Gastroesophageal sphincter (tissue), 3 donors: ENCODE results near the gene TOP1.
A peak's percentile ranks its signal among the peaks of the same experiment; 100 is the strongest.

Experiments
- CTCF ChIP-seq, 4 experiments: fragments of 200-600 bp in 2 of 4; fragments of 450-650 bp in 2 of 4; sonication (generic) in 1 of 4; IDR thresholded peaks; one replicate each; pipeline ENCODE4 v1.5.1; 2017 to 2019; ENCODE audit warnings: antibody characterized with exemption in 4 of 4, mild to moderate bottlenecking in 2 of 4, moderate library complexity in 2 of 4
- POLR2A ChIP-seq, 2 donors: fragments of 450-650 bp; IDR thresholded peaks; one replicate each; pipeline ENCODE4 v1.6.1; 2017; ENCODE audit warnings: antibody characterized with exemption in 2 of 2, mild to moderate bottlenecking in 2 of 2, moderate library complexity in 1 of 2
- POLR2AphosphoS5 ChIP-seq: sonication (generic); formaldehyde crosslinking; IDR thresholded peaks from one replicate; pipeline ENCODE4 v1.6.1; 2017; ENCODE audit warnings: antibody characterized with exemption

- no peak for TF ChIP-seq POLR2A (IDR thresholded peaks at IDR 0.05)
- no peak for TF ChIP-seq CTCF (IDR thresholded peaks at IDR 0.05)
- peak; percentile 72 for TF ChIP-seq POLR2AphosphoS5
These were observed 143.9 kb downstream of the TOP1 start for GRCh38 chr20:41172296-41173140.
